Omental fat pad (tissue), 4 donors: Measurements from ENCODE around the gene DDX49. TPM values are rescaled to one million over a fixed set of nuclear protein-coding genes. Genes with fewer than 3 reads are reported as not detected.

ENCODE experiments used
- ATAC-seq: fragments of 150-250 bp; one replicate; pipeline ENCODE4 v1.9.1; 2016; ENCODE audit warnings: mild to moderate bottlenecking, moderate library complexity; ENCODE audit not compliant: low FRiP score
- DNase-seq: peaks from one replicate; pipeline ENCODE4 v3.0.0-alpha.2; 2019; ENCODE audit warnings: low spot score
- total RNA-seq, 4 donors: library from RNA; depleted of rRNA; stranded (reverse); fragments of >200 nt; gene quantifications; one replicate each; pipeline ENCODE4 v1.1.0, GENCODE V29; 2016
- TF ChIP-seq, protein P1 (sequence below), 3 donors: fragments of 450-650 bp; IDR thresholded peaks; one replicate each; pipeline ENCODE4 v1.5.1; 2016 to 2017; ENCODE audit warnings: antibody characterized with exemption in 3 of 3, mild to moderate bottlenecking in 3 of 3, moderate library complexity in 2 of 3

DDX49 gene
- total RNA-seq, 4 donors from 2014 or later, result 29.8 to 73.9 (median 36.6) TPM

DNA sequence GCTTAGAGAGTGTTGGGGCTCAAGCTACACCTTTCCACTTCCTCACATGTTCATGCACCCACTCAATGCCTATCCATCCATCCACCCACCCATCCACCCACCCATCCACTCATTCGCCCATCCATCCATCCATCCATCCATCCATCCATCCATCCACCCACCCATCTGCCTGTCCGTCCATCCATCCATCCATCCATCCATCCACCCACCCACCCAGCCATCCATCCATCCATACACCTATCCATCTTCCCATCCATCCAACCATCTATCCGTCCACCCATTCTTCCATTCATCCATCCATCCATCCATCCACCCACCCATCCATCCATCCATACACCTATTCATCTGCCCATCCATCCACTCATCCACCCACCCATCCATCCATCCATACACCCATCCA is 34.6 kb downstream of the DDX49 start:
- ATAC-seq, result no peak
- DNase-seq, result no peak
- TF ChIP-seq, protein P1, sequence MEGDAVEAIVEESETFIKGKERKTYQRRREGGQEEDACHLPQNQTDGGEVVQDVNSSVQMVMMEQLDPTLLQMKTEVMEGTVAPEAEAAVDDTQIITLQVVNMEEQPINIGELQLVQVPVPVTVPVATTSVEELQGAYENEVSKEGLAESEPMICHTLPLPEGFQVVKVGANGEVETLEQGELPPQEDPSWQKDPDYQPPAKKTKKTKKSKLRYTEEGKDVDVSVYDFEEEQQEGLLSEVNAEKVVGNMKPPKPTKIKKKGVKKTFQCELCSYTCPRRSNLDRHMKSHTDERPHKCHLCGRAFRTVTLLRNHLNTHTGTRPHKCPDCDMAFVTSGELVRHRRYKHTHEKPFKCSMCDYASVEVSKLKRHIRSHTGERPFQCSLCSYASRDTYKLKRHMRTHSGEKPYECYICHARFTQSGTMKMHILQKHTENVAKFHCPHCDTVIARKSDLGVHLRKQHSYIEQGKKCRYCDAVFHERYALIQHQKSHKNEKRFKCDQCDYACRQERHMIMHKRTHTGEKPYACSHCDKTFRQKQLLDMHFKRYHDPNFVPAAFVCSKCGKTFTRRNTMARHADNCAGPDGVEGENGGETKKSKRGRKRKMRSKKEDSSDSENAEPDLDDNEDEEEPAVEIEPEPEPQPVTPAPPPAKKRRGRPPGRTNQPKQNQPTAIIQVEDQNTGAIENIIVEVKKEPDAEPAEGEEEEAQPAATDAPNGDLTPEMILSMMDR (IDR thresholded peaks at IDR 0.05), result no peak

DNA sequence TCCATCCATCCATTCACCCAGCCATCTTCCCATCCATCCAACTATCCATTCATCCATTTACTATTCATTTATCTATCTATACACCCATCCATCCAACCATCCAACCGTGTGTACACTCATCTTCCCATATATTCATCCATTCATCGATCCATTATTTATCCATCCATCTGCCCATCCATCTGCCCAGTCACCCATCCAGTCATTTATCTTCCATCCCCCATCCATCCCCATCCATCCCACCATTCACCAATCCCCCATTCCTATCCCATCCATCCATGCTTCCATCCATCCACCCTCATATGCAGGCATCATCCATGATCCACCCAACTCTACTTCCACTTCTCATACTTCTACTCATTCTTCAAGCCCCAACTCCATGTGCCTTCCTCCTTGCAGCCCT is 35.5 kb downstream of the DDX49 start:
- TF ChIP-seq, protein P1 (IDR thresholded peaks at IDR 0.05), result no peak
- ATAC-seq (no peak), DNase-seq (no peak)

GRCh38 chr19:18960370-18960769 is 40.9 kb downstream of the DDX49 start:
- no peak for ATAC-seq
- no peak for DNase-seq
- TF ChIP-seq, protein P1 (IDR thresholded peaks at IDR 0.05), result no peak

- ATAC-seq (no peak), DNase-seq (no peak)
- TF ChIP-seq, protein P1 (IDR thresholded peaks at IDR 0.05), result no peak
Measured at GRCh38 chr19:18961767-18962620, 42.5 kb downstream of the DDX49 start.

GRCh38 chr19:18964121-18964520 is 44.6 kb downstream of the DDX49 start:
- no peak for ATAC-seq

DNA sequence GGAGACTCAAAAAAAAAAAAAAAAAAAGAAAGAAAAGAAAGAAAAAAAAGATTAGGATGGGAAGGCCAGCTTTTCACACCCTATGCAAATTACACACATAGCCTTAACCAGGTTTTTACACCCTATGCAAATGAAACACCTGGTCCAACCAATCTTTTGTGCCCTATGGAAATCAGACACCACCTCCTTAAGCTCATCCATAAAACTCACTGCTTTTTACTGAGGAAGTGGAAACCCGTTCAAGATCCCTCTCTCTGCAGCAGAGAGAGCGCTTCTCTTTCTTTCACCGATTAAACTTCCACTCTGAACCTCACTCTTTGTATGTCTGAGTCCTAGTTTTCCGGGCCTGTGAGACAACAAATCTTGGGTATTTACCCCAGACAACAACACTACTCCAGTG is 46.8 kb downstream of the DDX49 start:
- ATAC-seq (no peak), DNase-seq (no peak)
- TF ChIP-seq, protein P1 (IDR thresholded peaks at IDR 0.05), result no peak

More at GRCh38 chr19:18964121-18964520, 44.6 kb downstream of the DDX49 start:
- TF ChIP-seq, protein P1 (IDR thresholded peaks at IDR 0.05), result no peak
- DNase-seq, result no peak
